Measurements from ENCODE around the gene ZNF133.
"Not testable (repeated sequence)": the region's sequence is repeated elsewhere in the genome, so short reads cannot be mapped to it uniquely, and the experiment has no call there.

The ZNF133 gene

GRCh38 chr20:18287546-18287914 is 797 bp upstream of the ZNF133 start:
- no peak for DNase-seq

- DNase-seq, result no peak
These were observed 481 bp downstream of the ZNF133 start for GRCh38 chr20:18288749-18289267.

GRCh38 chr20:18289306-18289705 is 979 bp downstream of the ZNF133 start:
- DNase-seq, result no peak

GRCh38 chr20:18299364-18299763 is 11.0 kb downstream of the ZNF133 start:
- DNase-seq, result no peak

GRCh38 chr20:18304618-18305017 is 16.3 kb downstream of the ZNF133 start:
- no peak for DNase-seq

GRCh38 chr20:18307301-18307700 is 19.0 kb downstream of the ZNF133 start:
- no peak for DNase-seq

GRCh38 chr20:18310051-18310450 is 21.7 kb downstream of the ZNF133 start:
- DNase-seq, result no peak

DNA sequence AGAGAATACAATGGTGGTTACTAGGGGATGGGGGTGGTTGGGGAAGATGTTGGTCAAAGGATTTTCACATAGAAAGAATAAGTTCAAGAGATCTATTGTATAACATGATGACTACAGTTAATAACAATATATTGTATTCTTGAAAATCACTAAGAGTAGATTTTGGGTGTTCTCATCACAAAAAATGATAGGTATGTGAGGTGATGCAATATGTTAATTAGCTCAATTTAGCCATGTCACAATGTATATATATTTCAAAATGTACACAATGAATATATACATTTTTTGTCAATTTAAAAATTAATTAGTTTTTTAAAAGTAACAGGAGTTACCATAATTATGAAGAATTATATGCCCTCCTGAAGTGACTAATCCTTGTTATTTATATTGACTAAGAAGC is 22.3 kb downstream of the ZNF133 start:
- no peak for DNase-seq

DNA sequence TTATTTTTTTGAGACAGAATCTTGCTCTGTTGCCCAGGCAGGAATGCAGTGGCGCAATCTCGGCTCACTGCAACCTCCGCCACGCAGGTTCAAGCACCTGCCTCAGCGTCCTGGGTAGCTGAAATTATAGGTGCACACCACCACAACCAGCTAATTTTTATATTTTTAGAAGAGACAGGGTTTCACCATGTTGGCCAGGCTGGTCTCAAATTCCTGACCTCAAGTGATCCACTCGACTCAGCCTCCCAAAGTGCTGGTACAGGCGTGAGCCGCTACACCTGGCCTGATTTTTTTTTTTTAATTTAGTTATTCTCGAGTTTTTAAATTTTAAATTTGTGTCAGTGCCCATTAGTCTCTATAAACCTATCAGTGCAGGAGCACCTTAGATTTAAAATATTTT is 24.4 kb downstream of the ZNF133 start:
- DNase-seq, result no peak

GRCh38 chr20:18313411-18313810 is 25.1 kb downstream of the ZNF133 start:
- DNase-seq, result no peak

DNA sequence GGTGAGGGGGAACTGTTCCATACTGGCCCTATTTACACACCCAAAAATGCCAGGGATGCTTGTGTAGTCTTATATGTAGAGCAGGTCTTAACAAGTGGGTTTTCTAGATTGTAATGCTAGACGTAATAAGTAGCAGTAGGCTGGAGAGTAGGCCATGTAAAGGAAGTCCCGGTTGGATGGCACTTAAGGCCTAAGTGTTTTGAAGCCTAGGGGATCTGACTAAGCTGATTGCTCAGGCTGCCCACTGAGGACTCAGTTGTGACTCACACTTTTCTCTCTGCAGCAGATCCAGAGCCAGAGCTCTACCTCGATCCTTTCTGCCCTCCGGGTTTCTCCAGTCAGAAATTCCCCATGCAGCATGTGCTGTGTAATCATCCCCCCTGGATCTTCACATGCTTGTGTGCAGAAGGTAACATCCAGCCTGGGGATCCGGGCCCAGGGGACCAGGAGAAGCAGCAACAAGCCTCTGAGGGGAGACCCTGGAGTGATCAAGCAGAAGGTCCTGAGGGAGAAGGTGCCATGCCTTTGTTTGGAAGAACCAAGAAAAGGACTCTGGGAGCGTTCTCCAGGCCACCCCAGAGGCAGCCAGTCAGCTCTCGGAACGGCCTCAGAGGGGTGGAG is 26.6 kb downstream of the ZNF133 start:
- DNase-seq, result peak; percentile 70

DNA sequence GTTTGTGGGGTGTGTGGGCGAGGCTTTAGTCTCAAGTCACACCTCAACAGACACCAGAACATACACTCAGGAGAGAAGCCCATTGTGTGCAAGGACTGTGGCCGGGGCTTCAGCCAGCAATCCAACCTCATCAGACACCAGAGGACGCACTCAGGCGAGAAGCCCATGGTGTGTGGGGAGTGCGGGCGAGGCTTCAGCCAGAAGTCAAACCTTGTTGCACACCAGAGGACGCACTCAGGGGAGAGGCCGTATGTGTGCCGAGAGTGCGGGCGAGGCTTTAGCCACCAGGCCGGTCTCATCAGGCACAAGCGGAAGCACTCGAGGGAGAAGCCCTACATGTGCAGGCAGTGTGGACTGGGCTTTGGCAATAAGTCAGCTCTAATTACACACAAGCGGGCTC is 27.8 kb downstream of the ZNF133 start:
- no peak for DNase-seq

GRCh38 chr20:18321316-18321715 is 33.0 kb downstream of the ZNF133 start:
- DNase-seq, result no peak

GRCh38 chr20:18321976-18322950 is 33.9 kb downstream of the ZNF133 start:
- DNase-seq, result no peak

GRCh38 chr20:18323705-18324104 is 35.4 kb downstream of the ZNF133 start:
- no peak for DNase-seq

DNA sequence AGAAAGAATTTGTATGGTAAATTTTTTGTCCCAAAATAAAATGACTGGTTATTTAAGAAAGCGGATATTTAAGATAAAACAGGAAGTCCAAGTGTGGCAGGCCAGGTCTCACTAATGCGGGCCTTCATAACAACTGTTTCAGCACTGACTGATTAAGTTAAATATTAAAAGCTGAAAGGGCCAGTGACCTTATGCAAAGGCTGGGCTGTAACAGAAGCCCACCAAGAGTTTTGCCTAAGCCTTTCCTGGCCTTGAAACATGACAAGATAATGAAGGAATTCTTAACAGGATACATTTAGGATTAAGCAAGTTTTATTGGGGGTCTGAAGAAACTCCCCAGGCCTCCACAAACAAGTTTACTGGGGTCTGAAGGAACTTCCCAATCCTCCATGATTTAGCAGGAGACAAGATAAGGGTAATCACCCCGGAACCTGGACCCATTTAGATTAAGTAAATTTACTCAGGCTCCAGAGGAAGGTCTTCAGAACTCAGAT is 36.3 kb downstream of the ZNF133 start:
- DNase-seq, result no peak

DNA sequence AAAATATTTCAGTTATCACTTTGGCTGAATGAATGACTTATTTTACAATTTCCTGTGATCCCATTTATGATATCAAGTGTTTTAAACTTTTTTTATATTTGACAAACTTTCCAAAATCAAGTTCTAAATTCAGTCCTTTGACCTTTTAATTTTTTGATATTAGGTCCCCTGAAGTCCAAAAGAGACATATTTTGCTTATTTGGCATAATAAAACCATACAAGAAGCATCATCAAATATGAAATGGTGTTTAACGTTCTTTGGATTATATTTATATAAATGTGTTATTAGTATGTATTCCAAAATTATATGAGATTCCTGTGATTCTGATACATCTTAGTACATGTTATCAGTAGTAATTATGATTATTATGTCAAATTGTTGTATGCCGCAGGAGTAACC is 38.7 kb downstream of the ZNF133 start:
- DNase-seq, result no peak

GRCh38 chr20:18331694-18332093 is 43.4 kb downstream of the ZNF133 start:
- no peak for DNase-seq

DNA sequence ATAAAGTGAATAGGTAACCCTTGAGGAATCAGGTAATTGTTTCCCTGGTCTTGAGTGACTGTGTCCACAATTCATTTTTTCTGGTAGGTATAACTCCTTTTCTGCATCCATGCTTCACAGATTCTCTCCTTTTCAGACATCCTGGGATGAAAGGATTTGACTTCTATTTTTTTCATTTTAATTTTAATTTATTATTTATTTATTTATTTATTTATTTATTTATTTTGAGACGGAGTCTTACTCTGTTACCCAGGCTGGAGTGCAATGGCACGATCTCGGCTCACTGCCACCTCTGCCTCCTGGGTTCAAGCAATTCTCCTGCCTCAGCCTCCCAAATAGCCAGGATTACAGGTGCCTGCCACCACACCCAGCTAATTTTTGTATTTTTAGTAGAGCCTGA is 61.4 kb downstream of the ZNF133 start:
- not testable (repeated sequence) for DNase-seq

- DNase-seq, result no peak
These were observed 71.5 kb downstream of the ZNF133 start for GRCh38 chr20:18359854-18360253.

- DNase-seq, result no peak
These were observed 72.3 kb downstream of the ZNF133 start for GRCh38 chr20:18360635-18361034.

GRCh38 chr20:18361678-18362077 is 73.4 kb downstream of the ZNF133 start:
- no peak for DNase-seq

DNA sequence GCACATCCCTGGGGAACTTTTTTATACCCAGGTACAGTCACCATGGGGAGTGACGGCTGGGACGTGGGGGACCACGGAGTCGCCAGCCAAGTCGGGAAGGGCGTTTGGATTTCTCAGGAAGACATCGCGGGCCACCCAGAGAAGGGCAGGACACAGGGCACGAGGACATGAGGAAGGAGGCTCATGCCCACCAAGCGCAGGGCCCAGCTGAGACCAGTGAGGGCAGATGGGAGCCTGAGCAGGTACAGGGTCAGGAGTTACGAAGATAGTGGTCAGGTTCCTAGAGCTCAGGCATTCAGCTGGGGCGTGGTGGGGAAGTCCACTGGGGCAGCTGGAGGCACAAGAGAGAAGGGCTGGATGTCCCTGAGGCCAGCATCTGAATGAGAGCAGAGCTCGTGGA is 74.6 kb downstream of the ZNF133 start:
- no peak for DNase-seq

GRCh38 chr20:18363708-18364107 is 75.4 kb downstream of the ZNF133 start:
- no peak for DNase-seq
